Measurements from ENCODE around the gene EPG5. TPM values are rescaled to one million over a fixed set of nuclear protein-coding genes. Genes with fewer than 3 reads are reported as not detected.

Gene EPG5
- total and polyA plus RNA-seq, 10 of the 15 experiments (the other 5 are each of a cell fraction or from before 2014, with no cell fraction given), result 1.9 to 27.7 (median 9.0) TPM

- no peak for TF ChIP-seq ZBTB40 (IDR thresholded peaks at IDR 0.05; ENCODE audit: borderline replicate concordance)
- no peak for TF ChIP-seq RELA (IDR thresholded peaks at IDR 0.05; ENCODE audit: borderline replicate concordance, partially characterized antibody)
- TF ChIP-seq NKRF (conservative IDR thresholded peaks at IDR 0.05), result no peak
- TF ChIP-seq NFYB (IDR thresholded peaks at IDR 0.05; ENCODE audit: insufficient read depth, low read depth, low read length), result no peak
- no peak for TF ChIP-seq RAD21 (IDR thresholded peaks at IDR 0.05; ENCODE audit: insufficient read depth, low read depth, low read length)
- no peak for TF ChIP-seq MEF2A (IDR thresholded peaks at IDR 0.05; ENCODE audit: insufficient read depth, low read depth, low read length)
- no peak for TF ChIP-seq HDAC2 (IDR thresholded peaks at IDR 0.05)
- TF ChIP-seq DPF2 (IDR thresholded peaks at IDR 0.05), result 0 out of 2 replicates have a peak, but pooled peaks have one; percentile 32
- TF ChIP-seq MXI1 (IDR thresholded peaks at IDR 0.05; ENCODE audit: low read depth, low read length), result no peak
- TF ChIP-seq IRF5 (IDR thresholded peaks at IDR 0.05; ENCODE audit: borderline replicate concordance), result no peak
- TF ChIP-seq TAF1 (IDR thresholded peaks at IDR 0.05; ENCODE audit: borderline replicate concordance, low read depth, low read length), result no peak
- peak; percentile 74 for TF ChIP-seq SKIL (IDR thresholded peaks at IDR 0.05; ENCODE audit: low read depth, poor library complexity, severe bottlenecking)
- TF ChIP-seq FOXK2 (IDR thresholded peaks at IDR 0.05), result no peak
- no peak for TF ChIP-seq ASH2L (IDR thresholded peaks at IDR 0.05; ENCODE audit: borderline replicate concordance, low read depth)
- 0 out of 2 replicates have a peak, but pooled peaks have one; percentile 7 for TF ChIP-seq ZNF24 (IDR thresholded peaks at IDR 0.05)
- no peak for TF ChIP-seq KLF5 (IDR thresholded peaks at IDR 0.05; ENCODE audit: partially characterized antibody)
- no peak for TF ChIP-seq RCOR1 (conservative IDR thresholded peaks at IDR 0.05; ENCODE audit: low read depth, low read length)
- no peak for TF ChIP-seq NR2C2 (IDR thresholded peaks at IDR 0.05; ENCODE audit: borderline replicate concordance, control insufficient read depth, insufficient read length, low read depth)
- TF ChIP-seq GATAD2B (conservative IDR thresholded peaks at IDR 0.05; ENCODE audit: low read depth), result 0 out of 2 replicates have a peak, but pooled peaks have one; percentile 31
- peak; percentile 85 for TF ChIP-seq RUNX3 (IDR thresholded peaks at IDR 0.05; ENCODE audit: low read length)
- TF ChIP-seq WRNIP1 (IDR thresholded peaks at IDR 0.05; ENCODE audit: borderline replicate concordance, low read depth, low read length), result no peak
- peak; percentile 48; the same call in 1 of the 2 replicates for TF ChIP-seq ZNF217 (IDR thresholded peaks at IDR 0.05)
- TF ChIP-seq LARP7 (IDR thresholded peaks at IDR 0.05), result no peak
Observed at GRCh38 chr18:45938488-45938935, 28.6 kb downstream of the EPG5 start (continued).
